PC-9 (cell line): ENCODE measurements around the gene ZDHHC21.

ENCODE experiments used
- EZH2 ChIP-seq: fragments of 200-600 bp; sonication (generic); IDR thresholded peaks from 2 replicates; pipeline ENCODE4 v1.8.0; 2017; ENCODE audit warnings: antibody characterized with exemption, low read depth
- TF ChIP-seq, protein P1 (sequence below): fragments of 200-600 bp; sonication (generic); conservative IDR thresholded peaks from 2 replicates; pipeline ENCODE4 v1.6.1; 2017; ENCODE audit warnings: mixed run types, antibody characterized with exemption, mild to moderate bottlenecking, moderate library complexity

DNA sequence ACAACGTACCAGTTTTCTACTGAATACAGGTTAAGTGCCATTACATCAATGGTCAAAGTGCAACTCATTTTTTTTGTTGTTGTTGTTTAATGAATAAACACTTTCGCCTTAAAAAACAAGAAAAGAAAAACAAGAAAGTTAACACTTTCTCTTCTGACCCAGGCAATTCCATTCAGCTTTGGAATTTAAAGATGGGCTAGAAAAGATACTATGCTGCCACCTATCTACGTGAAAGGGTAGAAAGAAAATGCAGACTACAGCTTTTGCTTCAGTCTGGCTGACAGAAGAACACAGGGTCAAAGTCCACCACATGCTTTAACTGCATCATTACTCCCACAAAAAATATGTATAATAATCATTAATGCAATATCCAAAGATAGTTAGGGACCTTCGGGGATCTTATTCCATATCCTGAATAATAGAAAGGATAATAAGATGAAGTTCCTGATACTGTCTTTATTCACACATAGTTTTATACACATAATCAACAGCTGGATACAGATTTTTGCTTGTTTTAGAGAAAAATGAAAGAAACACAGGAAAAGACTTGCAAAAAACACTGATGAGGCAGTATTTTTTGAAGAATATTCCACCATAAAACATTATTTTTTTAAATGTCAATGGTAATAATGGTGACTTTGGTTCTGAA is 40.4 kb downstream of the ZDHHC21 start:
- TF ChIP-seq, protein P1, sequence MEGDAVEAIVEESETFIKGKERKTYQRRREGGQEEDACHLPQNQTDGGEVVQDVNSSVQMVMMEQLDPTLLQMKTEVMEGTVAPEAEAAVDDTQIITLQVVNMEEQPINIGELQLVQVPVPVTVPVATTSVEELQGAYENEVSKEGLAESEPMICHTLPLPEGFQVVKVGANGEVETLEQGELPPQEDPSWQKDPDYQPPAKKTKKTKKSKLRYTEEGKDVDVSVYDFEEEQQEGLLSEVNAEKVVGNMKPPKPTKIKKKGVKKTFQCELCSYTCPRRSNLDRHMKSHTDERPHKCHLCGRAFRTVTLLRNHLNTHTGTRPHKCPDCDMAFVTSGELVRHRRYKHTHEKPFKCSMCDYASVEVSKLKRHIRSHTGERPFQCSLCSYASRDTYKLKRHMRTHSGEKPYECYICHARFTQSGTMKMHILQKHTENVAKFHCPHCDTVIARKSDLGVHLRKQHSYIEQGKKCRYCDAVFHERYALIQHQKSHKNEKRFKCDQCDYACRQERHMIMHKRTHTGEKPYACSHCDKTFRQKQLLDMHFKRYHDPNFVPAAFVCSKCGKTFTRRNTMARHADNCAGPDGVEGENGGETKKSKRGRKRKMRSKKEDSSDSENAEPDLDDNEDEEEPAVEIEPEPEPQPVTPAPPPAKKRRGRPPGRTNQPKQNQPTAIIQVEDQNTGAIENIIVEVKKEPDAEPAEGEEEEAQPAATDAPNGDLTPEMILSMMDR: peak; percentile 41; the same call in 1 of the 2 replicates
- no peak for TF ChIP-seq EZH2
